Choroid plexus epithelial cell (primary cell): Measurements from ENCODE around the gene DAPK1.

Experiments
- DNase-seq: peaks from one replicate; pipeline ENCODE4 v3.0.0-alpha.2; 2010; ENCODE audit warnings: low read depth
- H3K4me3 ChIP-seq: 2 replicates; pipeline ENCODE4 v1.5.1; 2011; ENCODE audit warnings: low read depth, mild to moderate bottlenecking, control low read depth, low read length, moderate library complexity
- TF ChIP-seq, protein P1 (sequence below): conservative IDR thresholded peaks from 2 replicates; pipeline ENCODE4 v1.5.1; 2011; ENCODE audit warnings: low read depth, mild to moderate bottlenecking, control low read depth, inconsistent platforms, low read length, moderate library complexity

DAPK1 gene

GRCh38 chr9:87567983-87568382 is 70.3 kb downstream of the DAPK1 start:
- no peak for DNase-seq
- TF ChIP-seq, protein P1, sequence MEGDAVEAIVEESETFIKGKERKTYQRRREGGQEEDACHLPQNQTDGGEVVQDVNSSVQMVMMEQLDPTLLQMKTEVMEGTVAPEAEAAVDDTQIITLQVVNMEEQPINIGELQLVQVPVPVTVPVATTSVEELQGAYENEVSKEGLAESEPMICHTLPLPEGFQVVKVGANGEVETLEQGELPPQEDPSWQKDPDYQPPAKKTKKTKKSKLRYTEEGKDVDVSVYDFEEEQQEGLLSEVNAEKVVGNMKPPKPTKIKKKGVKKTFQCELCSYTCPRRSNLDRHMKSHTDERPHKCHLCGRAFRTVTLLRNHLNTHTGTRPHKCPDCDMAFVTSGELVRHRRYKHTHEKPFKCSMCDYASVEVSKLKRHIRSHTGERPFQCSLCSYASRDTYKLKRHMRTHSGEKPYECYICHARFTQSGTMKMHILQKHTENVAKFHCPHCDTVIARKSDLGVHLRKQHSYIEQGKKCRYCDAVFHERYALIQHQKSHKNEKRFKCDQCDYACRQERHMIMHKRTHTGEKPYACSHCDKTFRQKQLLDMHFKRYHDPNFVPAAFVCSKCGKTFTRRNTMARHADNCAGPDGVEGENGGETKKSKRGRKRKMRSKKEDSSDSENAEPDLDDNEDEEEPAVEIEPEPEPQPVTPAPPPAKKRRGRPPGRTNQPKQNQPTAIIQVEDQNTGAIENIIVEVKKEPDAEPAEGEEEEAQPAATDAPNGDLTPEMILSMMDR: no peak
- no peak overlapping the region for H3K4me3 ChIP-seq

DNA sequence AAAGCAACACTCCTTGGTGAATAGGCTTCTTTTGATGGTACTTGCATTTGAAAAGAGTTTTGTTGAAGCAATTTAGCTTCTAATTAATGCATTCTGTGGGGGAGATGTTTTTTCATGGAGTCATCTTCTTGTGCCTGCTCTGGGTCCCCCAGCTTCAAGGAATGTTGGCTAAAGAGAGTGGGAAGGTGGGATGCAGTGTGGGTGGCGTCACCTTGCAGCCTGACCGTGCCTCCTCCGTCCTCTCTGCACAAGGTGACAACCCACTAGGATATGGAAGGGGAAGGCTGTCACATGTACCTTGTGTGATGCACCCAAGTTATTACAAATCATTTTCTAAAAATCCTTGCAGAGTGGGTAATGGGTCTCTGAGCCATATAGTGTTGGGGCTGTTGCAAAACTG is 70.7 kb downstream of the DAPK1 start:
- no peak overlapping the region for H3K4me3 ChIP-seq
- TF ChIP-seq, protein P1: no peak
- DNase-seq: no peak

DNA sequence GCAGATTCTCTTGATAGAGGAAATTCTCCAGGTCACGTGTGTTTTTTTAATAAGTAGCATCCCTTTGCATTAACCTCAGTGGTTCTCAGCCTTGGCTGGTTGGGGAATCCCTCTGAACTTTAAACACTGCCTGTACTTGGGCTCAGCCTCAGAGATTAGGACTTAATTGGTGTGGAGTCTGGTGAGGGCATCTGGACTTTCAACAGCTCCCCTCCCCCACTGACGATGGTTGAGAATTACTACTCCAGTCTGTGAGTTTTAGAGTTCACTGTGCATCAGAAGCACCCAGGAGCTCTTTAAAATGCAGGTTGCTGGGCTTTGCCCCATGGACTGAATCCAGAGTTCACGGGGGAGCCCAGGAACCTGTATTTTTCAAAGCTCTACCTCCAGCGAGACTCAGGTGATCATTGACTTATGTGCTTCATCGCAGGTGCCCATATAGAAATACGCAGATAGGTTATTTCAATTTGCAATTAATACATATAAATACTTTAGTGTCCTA is 71.4 kb downstream of the DAPK1 start:
- TF ChIP-seq, protein P1: no peak
- DNase-seq: no peak
- H3K4me3 ChIP-seq: no peak overlapping the region

GRCh38 chr9:87569518-87569917 is 71.9 kb downstream of the DAPK1 start:
- DNase-seq: peak; percentile 34
- no peak overlapping the region for H3K4me3 ChIP-seq
- TF ChIP-seq, protein P1: no peak

DNA sequence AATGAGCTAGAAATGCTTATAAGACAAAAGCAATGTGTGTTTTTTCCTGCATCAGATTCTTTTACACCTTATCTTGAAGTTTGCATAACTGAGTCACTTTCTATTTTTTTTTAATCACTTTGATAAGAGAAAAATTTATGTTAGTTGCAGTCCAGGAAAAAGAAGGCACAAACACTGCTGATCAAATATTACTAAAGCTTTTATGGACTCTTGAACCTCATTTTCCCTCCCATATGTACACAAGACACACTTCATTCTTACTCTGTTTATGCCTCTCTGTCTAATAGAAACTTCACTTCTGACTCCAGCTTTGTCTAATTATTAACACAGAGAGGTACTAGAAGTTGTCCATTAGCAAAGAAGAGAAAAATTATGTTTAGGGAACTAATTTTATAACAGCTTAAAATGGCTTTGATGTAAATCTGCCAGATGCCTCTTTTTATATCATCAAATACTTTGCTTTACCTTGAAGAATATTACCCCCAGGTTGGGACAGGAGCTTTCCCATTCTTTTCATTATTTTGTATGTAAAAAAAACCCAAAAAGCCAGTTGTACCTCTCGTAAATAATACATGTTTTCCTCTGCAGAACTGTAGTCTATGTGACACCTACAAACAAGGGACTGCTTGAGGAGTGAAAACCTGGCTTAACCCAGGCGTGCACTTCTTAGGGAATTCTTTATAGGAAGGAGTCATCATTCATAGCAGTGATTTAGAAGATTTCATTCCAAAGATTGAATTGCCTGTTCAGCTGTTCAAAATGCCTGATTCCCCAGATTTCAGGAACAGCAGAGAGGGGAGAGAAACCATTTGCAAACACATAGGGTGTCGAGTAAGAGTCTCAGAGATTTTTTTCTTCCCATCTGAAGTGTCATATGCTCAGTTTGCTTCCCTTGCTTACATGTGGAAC is 72.6 kb downstream of the DAPK1 start:
- TF ChIP-seq, protein P1: no peak
- H3K4me3 ChIP-seq: no peak overlapping the region
- no peak for DNase-seq

GRCh38 chr9:87572719-87573118 is 75.1 kb downstream of the DAPK1 start:
- TF ChIP-seq, protein P1: no peak
- no peak for DNase-seq
- H3K4me3 ChIP-seq: no peak overlapping the region
